SHP77 (cell line): ENCODE measurements around the gene GPBP1.
"Not testable (repeated sequence)": the region's sequence is repeated elsewhere in the genome, so short reads cannot be mapped to it uniquely, and the experiment has no call there.

ENCODE experiments used
- DNase-seq, 2 experiments: peaks; one replicate each; lab custom pipeline; 2025; lab: John Stamatoyannopoulos, UW

Gene GPBP1

GRCh38 chr5:57177479-57178156 is 3.8 kb downstream of the GPBP1 start:
- DNase-seq = no peak

GRCh38 chr5:57178238-57178637 is 4.4 kb downstream of the GPBP1 start:
- not testable (repeated sequence) for DNase-seq

DNA sequence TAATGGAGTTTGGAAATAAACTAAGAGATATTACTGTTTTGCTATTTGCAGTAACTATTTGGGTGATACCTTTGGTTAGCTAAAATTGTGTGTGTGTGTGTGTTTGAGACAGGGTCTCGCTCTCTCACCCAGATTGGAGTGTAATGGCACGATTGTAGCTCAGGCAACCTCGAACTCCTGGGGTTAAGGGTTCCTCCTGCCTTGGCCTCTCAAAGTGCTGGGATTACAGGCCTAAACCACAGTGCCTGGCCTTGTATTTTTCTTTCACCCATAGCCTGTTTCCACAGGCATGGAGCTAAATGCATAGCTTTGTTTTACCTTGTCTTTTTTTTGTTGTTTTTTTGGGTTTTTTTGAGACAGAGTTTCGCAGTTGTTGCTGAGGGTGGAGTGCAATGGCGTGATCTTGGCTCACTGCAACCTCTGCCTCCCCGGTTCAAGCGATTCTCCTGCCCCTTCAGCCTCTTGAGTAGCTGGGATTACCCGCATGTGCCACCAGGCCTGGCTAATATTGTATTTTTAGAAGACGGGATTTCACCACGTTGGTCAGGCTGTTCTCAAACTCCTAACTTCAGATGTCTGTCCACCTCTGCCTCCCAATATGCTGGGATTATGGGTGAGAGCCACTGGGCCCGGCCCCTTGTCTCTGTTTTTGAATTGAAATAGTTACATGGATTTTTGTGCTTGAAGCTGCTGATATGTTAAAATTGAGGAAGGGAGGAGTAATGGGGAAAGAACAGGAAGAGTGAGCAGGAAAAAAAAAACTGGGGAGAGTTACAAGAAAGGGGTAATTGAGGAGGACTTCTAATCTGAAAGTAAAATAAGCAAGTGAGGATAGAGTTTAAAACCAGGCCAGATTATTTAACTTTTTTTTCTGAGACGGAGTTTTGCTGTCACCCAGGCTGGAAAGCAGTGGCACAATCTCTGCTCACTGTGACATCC is 5.7 kb downstream of the GPBP1 start:
- no peak for DNase-seq

- DNase-seq = no peak
Measured at GRCh38 chr5:57181154-57181553, 7.3 kb downstream of the GPBP1 start.

GRCh38 chr5:57184322-57184721 is 10.5 kb downstream of the GPBP1 start:
- no peak for DNase-seq

DNA sequence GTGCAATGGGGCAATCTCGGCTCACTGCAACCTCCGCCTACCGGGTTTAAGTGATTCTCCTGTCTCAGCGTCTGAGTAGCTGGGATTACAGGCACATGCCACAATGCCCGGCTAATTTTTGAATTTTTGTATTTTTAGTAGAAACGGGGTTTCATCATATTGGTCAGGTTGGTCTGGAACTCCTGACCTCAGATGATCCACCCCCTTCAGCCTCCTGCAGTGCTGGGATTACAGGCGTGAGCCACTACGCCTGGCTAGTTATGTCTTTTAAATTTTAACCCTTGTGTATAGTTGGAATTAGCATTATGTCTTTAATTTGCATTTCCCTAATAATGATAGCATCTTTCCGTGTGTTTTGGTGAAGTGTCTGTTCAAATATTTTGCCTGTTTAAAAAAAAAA is 11.5 kb downstream of the GPBP1 start:
- DNase-seq = no peak

- DNase-seq = no peak
Measured at GRCh38 chr5:57186194-57186593, 12.3 kb downstream of the GPBP1 start.

DNA sequence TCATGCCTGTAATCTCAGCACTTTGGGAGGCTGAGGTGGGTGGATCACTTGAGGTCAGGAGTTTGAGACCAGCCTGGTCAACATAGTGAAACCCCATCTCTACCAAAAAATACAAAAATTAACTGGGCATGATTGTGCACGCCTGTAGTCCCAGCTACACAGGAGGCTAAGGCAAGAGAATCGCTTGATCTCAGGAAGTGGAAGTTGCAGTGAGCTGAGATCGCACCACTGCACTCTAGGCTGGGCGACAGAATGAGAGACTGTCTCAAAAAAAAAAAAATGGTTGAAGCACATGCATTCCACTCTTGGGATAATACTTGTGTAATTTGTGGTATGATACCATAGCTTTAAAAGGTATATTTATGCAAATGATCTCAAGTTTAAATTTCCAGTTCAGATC is 14.1 kb downstream of the GPBP1 start:
- not testable (repeated sequence) for DNase-seq

DNA sequence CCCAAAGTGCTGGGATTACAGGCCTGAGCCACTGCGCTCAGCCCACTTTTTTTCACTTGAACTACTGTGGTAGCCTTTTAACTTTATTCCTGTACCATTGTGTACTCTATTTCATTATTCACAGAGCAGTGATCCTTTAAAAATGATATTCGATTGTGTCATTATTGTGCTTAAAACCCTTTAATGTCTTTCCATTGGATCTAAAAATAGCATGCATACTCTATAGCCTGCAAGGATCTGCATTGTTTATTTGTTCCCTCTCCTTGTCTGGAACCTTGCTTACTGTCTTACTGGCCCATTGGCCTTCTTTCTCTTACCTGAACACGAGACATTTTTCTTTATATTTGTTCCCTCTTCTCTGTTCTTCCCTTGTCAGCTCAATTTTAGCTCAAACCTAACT is 15.7 kb downstream of the GPBP1 start:
- DNase-seq = no peak

- no peak for DNase-seq
Measured at GRCh38 chr5:57190593-57190992, 16.7 kb downstream of the GPBP1 start.

DNA sequence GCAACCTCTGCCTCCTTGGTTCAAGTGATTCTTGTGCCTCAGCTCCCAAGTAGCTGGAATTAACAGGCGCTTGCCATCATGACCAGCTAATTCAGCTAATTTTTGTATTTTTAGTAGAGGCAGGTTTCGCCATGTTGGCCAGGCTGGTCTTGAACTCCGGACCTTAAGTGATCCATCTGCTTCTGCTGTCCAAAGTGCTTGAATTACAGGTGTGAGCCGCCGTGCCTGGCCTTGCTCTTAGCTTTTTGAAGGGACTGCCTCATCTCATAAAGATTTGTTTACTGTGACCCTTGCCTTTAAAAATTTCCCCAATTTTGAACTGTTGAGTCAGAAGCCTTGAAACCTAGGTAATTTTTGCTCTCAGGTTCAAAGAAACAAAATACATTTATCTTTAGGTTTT is 17.3 kb downstream of the GPBP1 start:
- DNase-seq = no peak

- no peak for DNase-seq
Measured at GRCh38 chr5:57191986-57192385, 18.1 kb downstream of the GPBP1 start.

DNA sequence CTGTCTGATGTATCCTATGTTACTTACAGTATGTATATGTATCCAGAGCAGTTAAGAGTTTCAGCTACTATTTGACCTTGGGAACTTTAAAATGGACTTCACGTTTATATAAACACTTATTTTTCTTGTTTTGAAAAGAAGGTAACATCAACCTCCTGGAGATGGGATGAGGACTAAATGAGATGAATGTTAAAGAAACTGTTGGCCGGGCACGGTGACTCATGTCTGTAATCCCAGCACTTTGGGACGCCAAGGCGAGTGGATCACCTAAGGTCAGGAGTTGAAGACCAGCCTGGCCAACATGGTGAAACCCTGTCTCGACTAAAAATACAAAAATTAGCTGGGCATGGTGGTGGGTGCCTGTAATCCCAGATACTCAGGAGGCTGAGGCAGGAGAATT is 19.0 kb downstream of the GPBP1 start:
- not testable (repeated sequence) for DNase-seq

DNA sequence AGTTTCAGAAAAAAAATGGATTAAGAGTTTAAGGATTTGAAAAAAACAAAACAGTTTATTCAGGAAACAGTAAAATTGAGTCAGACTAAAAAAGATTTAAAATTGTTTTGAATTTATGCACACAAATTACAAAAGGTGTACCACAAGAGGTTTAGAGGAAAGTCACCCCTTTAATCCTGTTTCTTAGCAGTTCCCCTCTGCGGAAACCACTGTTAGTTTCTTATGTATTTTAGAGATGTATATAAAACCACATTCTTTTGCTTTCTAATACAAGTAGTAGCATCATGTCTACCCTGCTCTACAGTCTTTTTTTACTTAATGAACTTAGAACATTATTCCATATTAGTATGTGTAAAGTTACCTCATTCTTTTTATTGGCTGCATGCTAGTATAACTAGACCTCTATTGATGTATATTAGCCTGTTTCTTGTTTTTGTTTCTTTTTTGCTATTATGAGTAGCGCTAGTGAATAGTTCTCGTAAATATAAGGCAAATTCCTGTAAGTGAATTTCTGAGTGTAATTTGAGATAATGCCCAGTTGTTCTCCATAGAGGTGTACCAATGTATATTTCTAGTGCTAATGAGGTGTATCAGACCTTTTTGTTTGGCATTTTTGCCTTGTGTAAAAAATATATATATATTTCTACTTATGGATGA is 20.0 kb downstream of the GPBP1 start:
- DNase-seq = no peak

DNA sequence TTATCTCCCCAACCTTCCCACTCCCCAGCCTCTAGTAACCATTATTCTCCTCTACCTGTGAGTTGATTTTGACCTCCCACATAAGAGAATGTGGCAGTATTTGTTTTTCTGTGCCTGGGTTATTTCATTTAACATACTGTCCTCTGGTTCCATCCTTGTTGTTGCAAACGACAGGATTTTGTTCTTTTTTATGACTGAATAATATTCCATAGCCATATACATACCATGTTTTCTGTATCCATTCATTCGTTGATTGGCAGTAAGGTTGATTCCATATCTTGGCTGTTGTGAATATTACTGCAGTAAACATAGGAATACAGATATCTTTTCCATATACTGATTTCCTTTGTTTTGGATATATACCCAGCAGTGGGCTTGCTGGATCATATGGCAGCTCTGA is 20.8 kb downstream of the GPBP1 start:
- no peak for DNase-seq

GRCh38 chr5:57195060-57195459 is 21.2 kb downstream of the GPBP1 start:
- DNase-seq = no peak

DNA sequence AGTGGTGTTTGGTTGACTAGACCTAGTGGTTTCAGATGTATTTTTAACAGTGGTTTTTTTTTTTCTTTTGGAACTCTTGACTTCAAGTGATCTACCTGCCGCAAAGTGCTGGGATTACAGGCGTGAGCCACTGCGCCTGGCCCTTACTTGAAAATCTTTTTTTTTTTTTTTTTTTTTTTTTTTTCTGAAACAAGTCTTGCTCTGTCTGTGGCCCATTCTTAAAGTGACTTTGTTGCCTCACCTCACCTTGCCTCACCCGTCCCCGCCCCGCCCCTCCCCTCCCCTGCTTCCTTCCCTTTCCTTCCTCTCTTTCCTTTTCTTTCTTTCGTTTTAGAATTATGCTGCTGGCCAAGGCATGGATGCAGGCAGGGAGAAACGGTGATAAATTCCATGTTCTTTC is 26.0 kb downstream of the GPBP1 start:
- no peak for DNase-seq

- DNase-seq = no peak
Measured at GRCh38 chr5:57202811-57203210, 29.0 kb downstream of the GPBP1 start.

- no peak for DNase-seq
Measured at GRCh38 chr5:57207007-57207653, 33.3 kb downstream of the GPBP1 start.

DNA sequence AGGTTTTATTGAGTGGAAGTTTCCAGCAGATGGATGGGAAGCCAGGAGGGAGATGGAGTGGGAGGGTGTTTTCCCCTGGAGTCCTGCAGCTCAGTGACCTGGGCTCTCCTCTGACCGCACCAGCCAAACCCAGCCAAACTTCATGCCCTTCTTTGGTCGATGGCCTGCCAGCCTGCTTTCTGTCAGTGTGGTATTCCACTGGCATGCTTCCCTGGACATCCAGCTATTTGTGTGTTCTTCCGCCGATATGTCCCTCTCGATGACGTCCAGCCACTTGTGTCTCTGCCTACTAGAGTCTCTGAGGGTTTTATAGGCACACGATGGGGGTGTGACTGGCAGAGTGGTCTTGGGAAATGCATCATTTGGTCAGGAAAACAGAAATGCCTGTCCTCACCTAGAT is 33.8 kb downstream of the GPBP1 start:
- DNase-seq = no peak

DNA sequence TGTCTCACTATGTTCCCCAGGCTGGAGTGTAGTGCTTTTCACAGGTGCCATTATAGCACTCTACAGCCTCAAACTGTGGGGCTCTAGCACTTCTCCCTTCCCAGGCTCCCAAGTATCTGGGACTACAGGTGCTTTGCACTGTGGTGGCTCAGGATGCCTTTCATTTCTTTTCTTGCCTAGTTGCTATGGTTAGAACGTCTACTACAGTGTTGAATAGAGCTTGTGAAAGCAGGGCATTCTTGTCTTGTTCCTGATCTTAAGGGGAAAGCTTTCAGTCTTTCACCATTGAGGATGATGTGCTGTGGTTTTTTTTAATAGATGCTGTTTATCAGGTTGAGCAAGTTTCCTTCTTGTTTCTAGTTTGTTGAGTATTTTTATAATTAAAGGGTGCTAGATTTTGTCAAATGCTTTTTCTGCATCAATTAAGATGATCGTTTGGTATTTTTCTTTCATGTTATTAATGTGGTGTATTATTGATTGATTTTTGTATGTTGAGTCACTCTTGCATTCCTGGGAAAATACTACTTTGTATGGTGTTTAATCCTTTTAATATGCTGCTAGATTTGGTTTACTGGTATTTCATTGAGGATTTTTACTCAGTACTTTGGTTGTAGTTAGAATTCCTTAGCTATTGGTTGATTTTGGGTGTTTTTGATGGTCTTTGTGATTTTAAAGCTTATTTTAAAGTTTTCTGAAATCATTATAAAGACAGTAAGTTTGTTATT is 35.6 kb downstream of the GPBP1 start:
- no peak for DNase-seq

DNA sequence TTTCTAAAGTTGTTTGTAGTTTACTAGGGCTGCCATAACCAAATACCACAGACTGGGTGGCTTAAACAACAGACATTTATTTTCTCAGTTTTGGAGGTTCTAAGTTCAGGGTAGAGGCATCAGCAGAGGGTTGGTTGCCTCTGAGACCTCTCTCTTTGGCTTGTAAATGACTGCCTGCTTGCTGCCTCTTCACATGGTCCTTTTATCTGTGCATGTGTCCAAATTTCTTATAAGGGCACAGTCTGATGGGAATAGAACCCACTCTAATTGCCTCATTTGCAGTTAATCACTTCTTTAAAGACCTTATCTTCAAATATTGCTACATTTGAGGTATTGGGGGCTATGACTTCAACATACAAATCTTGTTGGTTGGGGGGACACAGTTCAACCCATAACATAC is 36.8 kb downstream of the GPBP1 start:
- DNase-seq = no peak
